Inflammatory macrophage treated with lipopolysaccharide for 4 hours (primary cell): ENCODE results near the gene PDE8A.

Experiments
- DNase-seq: peaks from one replicate; pipeline ENCODE4 v3.0.0-alpha.2; 2020

Gene PDE8A

GRCh38 chr15:85097250-85097649, 115.6 kb downstream of the PDE8A start:
- DNase-seq: no peak

GRCh38 chr15:85097725-85098124, 116.1 kb downstream of the PDE8A start:
- DNase-seq: no peak

DNA sequence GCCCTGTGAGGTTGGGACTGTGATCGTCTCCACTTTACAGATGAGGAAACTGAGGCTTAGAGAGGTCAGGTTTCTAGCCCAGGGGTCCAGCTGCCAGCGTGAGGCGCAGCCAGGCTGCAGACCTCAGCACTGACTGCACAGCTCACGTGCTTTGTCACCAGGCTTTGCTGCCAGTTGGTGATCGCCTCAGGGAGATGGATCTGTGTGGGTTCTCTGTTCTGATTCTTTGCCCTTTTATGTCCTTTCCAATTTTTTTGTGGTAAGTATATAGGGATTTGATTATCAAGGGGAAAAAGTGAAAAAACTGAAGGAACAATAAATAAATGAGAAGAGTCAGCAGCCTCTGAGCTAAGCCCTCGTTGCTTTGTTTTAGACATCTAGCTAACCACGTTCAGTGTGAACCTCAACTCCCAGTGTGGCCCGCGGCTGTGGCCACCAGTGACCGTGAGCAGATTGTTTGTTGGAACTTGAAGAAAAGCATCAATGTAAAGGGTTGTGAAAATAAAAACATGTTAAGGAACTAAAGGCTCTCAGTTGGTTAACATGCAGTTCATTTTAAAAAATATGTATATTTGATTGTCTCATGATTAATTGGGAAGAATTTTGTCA, 117.6 kb downstream of the PDE8A start:
- DNase-seq: no peak

DNA sequence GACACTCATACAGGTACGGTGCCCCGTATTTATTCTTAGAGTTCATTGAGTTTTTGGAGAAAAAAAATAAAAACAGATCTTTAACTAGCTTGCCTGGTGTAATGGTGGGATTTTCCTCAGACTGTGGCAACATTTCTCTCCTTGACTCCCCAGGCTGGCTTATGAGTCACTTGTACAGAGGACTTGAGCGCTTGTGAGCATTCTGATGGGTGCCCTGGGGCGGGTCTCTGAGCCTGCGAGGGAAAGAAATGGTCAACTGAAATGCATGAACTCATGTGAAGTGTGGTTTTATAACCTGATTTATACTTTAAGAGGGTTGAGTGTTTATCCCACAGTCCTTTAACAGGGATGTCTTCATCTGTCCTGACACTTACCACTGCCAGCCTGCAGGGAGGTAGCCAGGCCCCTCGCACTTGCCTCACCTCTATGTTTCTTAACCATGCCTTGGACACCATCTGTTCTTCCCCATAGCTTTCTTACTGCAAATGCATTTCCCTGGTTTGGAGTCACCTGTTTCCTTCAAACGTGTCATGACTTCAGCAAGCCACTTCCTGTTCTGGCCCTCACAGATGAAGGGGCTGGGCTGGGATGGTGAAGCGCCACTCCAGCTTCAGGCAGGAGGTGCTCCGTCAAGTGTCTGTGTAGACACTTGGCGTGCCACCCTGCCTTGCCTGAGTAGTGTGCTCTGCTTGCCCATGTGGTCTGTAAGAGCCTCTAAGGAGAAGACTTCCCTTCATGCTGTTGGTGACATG, 118.7 kb downstream of the PDE8A start:
- no peak for DNase-seq

DNA sequence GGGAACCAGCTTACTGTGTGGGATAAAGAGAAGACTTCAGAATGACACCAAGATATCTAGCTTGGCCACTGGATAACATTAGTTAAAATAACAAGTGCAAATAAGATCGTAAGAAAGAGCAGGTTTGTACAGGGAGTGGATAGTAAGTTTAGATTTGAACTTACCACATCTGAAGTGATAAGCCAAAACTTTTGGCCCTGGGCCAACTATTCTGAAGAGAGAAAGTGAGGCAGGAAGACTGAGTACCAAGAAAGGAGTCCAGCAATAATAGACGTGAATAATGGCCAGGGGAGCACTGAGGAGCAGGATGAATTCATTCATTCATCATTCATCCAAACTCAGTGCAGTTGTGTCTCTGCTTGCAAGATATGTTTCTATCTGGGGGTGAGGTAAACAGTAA, 122.9 kb downstream of the PDE8A start:
- DNase-seq: no peak

GRCh38 chr15:85108136-85108535, 126.5 kb downstream of the PDE8A start:
- no peak for DNase-seq

- no peak for DNase-seq
Observed at GRCh38 chr15:85109333-85109732, 127.7 kb downstream of the PDE8A start.

DNA sequence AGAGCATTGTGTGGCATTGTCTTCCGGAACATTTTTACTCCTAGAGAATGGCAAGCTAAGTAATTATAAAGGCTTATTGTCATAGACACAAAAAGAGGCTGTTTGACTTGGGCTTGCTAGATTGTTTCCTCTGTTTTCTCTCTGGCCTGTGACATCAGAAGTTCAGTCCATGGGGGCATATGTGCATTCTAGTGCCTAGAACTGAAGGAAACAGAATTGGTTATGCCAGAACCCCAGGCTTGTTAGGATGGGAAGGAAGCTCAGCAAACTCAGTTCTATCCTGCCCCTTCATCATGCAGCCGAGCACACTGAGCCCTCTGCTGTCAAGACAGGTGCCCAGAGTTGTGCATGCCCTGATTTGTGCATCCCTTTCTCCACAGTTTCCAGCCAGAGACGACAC, 131.3 kb downstream of the PDE8A start:
- DNase-seq: no peak

- DNase-seq: no peak
Observed at GRCh38 chr15:85114886-85115285, 133.2 kb downstream of the PDE8A start.

DNA sequence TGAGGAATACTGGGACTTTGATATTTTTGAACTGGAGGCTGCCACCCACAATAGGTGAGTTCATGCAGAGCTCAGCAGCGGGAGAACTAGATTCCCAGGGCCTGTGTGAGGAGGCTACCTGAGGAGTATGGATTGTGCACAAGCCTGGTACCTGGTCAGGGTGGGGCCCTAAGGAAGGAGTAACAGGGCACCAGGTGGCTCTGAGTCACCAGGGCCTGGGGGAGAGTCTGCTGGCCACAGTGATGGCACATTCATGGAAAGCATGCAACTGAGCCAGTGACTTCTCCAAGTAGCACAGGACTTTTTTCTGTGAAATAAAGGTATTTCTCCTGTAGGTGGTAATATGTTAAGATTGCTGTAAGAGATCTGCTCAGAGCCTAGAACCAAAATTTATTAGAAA, 134.4 kb downstream of the PDE8A start:
- DNase-seq: no peak

DNA sequence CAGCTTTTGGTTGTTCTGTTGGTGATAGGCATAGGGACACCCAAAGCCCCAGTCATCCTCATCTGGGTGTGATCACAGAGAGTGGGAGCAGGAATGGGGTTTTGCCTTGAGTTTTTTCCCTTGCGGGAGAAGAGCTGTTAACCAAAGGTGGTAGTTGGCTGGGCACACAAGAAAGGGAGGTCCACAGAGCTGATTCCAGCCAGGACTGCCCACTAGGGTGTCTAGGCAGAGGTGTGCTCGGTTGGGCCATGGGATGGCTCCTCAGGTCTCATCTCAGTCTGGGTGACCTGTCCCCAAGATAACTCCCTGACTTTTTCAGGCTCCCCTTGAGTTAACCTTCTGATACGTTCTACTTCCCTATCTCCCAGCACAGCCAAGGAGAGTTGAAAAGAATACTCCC, 134.8 kb downstream of the PDE8A start:
- no peak for DNase-seq

DNA sequence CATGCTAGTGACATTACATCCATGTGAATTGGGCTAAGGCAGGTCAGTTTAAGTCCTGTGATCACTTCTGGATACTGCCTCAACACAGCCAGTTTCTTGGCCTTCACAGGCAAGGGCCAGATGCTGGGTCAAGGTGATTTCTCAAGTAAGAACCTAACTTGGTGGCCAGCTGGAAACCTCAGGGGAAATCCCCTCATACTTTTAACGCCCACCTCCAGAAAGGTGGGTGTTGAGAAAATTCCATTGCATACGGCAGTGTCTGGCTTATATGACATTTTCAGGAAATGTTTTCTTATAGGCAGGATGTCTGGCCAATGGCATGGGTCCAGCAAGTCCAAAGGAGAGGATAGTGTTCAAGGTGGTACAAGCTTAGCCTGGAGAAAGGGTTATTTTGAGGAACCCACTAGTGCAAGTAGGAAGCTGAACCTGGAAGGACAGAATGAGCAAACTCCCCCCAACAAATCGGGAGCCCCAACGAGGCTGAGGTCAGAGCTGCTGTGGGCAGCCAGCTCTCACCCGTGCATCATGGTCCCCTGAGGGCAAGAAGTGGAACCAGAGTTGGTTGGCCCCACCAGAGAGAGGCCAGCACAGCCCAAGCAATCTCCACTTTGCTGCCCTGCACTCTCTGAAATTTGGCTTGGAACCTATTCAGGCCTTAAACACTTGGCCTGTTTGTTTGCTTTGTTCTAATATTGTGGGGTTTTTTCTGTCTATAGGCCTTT, 135.4 kb downstream of the PDE8A start:
- DNase-seq: no peak

DNA sequence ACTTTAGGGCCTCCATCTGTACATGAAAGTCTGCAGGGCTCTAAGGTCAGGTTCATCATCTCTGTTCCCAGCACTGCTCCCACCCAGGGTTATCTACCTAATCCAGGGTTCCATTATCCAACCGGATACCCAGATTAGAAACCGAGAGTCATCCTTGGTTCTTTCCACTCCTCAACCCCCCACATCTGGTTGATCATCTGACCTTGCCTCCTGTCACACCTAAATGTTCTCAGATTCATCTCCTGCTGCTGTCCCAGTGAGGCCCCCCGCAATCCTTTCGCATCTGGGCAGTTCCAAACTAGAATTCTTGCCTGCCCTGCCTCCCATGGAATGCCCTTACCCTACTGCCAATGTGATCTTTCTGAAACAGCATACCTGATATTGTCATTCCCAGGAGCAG, 136.5 kb downstream of the PDE8A start:
- no peak for DNase-seq

DNA sequence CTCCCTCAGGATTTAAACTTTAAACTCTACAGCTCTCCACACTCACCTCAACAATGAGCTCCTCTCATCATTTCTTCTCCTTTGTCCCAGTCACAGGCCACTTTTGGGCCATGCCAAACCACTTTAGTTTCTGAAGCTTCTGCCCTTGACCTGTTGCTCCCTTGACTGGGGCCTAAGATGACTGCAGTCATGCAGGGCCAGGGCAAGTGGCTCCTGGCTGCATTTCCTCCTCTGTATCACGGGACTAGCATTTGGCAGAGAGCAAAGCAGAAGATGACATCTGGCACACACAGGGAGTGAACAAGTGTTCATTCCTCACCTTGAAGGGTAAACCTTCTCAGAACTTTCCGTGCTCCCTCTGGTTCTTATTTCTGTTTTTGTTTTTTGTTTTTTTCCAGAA, 136.9 kb downstream of the PDE8A start:
- DNase-seq: no peak

GRCh38 chr15:85120351-85121113, 138.9 kb downstream of the PDE8A start:
- no peak for DNase-seq

DNA sequence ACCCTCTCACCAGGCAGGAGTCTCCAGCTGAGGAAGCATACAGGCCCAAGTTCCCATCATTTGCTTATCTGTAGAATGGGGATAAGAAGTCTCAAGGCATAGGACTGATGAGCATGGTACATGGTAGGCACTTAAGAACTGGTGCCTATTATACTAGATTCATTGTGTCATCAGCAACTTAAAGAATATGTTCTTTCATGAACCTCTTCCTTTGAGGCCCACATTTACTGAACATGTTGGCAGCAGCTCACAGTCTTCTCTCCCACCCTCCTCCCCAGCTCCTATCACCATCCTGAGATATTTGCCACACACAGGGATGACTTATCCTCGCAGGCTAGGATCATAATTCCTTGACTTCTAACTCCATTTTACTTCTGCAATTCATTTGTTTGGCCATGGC, 142.5 kb downstream of the PDE8A start:
- DNase-seq: no peak

- DNase-seq: no peak
Observed at GRCh38 chr15:85125056-85125661, 143.5 kb downstream of the PDE8A start.

GRCh38 chr15:85128621-85129020, 147.0 kb downstream of the PDE8A start:
- DNase-seq: peak; percentile 24

GRCh38 chr15:85129881-85130280, 148.2 kb downstream of the PDE8A start:
- no peak for DNase-seq

DNA sequence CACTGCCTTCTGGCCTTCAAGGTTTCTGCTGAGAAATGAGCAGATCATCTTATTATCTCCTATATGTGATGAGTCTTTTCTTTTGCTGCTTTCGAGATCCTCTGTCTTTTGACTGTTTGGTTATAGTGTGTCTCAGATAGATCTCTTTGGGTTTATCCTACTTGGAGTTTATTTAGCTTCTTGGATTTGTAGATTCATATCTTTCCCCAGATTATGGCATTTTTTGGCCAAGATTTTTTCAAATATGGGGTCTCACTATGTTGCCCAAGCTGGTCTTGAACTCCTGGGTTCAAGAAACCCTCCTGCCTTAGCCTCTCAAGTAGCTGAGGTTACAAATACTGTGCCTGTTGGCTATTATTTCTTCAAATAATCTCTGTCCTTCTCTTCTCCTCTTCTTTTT, 150.3 kb downstream of the PDE8A start:
- no peak for DNase-seq

DNA sequence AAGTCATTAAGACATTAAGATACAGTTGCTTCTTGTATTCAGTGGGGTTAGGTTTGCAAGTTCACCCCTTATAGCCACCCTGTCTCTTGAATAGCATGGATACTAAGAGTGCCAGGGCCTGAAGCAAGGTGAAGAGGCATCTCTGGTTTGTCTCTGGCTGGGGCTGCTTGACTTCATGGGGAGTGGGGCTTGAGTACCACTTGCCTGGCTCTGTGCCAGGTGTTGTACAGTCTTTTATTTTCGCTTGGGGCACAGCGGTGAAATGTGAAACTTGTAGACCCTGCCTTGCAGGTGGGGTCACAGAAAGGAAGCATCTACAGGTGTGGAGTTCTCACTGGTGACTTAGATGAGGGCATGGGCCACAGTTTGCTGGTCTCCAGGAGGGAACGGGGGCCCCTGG, 152.1 kb downstream of the PDE8A start:
- DNase-seq: no peak

GRCh38 chr15:85137489-85138168, 156.0 kb downstream of the PDE8A start:
- DNase-seq: no peak
